Fibroblast of mammary gland (primary cell): Measurements from ENCODE around the gene RAI1.

Experiments used
- DNase-seq: peaks from one replicate; pipeline ENCODE4 v3.0.0-alpha.2; 2010; ENCODE audit warnings: low read depth
- H3K4me3 ChIP-seq: 2 replicates; pipeline ENCODE4 v1.5.1; 2011; ENCODE audit warnings: low read depth, mild to moderate bottlenecking, low read length, moderate library complexity; ENCODE audit not compliant: control insufficient read depth
- TF ChIP-seq, protein P1 (sequence below): conservative IDR thresholded peaks from 2 replicates; pipeline ENCODE4 v1.5.1; 2011; ENCODE audit warnings: low read depth, low read length, inconsistent platforms; ENCODE audit not compliant: control insufficient read depth, insufficient read depth

Gene RAI1

DNA sequence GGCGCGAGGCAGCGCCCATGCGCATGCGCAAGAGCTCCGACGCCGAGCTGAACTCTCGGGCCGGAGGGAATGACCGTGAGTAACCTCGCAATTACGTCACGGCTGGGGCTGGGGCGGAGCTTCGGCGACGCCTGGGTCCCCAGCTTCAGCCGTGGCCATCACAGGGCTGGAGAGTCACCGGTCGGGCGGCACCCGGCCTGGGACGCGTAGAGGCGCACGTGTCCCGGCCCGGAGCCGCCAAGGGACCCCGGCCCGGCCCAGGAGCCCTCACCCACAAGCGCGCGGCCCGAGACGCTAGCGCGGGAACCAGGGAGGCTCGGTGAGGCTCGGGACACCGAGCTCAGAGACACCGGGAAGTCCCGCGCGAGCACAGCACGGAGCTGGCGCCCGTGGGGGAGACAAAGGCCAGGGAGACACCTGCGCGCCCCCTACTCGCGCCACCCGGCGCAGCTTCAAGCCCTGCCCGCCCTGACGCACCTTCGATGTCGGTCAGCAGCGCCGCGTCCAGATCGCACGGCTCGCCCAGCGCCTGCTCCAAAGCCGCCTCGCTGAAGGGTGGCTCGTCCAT, 155.1 kb downstream of the RAI1 start:
- DNase-seq: peak; percentile 91
- peak overlapping the region; percentile 74 for H3K4me3 ChIP-seq
- TF ChIP-seq, protein P1, sequence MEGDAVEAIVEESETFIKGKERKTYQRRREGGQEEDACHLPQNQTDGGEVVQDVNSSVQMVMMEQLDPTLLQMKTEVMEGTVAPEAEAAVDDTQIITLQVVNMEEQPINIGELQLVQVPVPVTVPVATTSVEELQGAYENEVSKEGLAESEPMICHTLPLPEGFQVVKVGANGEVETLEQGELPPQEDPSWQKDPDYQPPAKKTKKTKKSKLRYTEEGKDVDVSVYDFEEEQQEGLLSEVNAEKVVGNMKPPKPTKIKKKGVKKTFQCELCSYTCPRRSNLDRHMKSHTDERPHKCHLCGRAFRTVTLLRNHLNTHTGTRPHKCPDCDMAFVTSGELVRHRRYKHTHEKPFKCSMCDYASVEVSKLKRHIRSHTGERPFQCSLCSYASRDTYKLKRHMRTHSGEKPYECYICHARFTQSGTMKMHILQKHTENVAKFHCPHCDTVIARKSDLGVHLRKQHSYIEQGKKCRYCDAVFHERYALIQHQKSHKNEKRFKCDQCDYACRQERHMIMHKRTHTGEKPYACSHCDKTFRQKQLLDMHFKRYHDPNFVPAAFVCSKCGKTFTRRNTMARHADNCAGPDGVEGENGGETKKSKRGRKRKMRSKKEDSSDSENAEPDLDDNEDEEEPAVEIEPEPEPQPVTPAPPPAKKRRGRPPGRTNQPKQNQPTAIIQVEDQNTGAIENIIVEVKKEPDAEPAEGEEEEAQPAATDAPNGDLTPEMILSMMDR: no peak

DNA sequence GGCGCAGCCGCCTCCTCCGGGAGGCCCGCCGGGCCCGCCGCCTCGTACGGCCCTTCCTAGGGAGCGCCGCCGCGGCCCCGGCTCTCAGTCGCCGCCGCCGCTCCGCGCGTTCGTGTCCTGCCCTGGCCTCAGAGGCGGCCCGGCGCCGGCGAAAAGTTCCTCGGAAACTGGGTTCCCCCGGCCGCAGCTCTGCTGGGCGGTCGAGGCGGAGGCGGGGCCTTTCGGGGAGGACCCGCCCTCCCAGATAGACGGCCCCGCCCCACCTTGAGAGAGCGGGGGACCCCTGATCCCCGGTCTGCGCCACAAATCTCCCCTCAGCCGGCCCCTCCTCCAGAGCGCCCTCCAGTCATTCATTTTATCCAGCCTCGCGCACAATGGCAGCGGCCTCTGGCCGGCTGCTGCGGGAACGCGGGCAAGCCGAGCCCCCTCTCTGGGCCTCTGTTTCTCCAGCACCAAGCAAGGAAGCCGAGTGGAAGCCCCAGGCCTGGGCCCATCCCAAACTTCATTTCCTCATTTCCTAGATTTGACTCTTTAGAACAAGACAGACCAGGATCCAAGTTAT, 155.6 kb downstream of the RAI1 start, which contains the start of gene SREBF1:
TSS of gene SREBF1 (minus strand) at position 169 of the 562 bp plus-strand sequence. CDS start 169 bp downstream, outside the sequence.
- H3K4me3 ChIP-seq: peak within 1 kb of the TSS; percentile 74
- TF ChIP-seq, protein P1: no peak
- DNase-seq: no peak

DNA sequence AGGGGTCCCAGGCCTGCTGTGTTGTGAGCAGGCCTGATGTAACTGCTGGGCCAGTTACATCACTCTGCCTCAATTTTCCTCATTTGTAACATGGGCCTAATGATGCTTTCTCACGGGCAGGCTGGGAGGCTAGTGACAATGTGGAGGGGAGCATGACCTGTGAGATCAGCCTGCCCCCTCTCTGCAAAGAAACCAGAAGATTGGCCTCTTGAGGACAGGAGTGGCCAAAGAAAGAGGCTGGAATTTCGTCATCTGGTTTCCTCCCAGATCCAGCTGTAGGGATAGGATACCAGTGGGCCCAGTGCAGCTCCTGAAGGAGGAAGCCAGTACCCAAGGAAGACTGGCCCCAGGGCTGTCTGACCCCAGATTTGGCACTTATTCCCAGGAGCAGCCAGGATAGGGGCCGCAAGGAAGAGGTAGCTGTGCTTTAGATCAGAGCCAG, 156.1 kb downstream of the RAI1 start:
- H3K4me3 ChIP-seq: peak overlapping the region; percentile 74
- peak; percentile 95 for DNase-seq
- TF ChIP-seq, protein P1: no peak

DNA sequence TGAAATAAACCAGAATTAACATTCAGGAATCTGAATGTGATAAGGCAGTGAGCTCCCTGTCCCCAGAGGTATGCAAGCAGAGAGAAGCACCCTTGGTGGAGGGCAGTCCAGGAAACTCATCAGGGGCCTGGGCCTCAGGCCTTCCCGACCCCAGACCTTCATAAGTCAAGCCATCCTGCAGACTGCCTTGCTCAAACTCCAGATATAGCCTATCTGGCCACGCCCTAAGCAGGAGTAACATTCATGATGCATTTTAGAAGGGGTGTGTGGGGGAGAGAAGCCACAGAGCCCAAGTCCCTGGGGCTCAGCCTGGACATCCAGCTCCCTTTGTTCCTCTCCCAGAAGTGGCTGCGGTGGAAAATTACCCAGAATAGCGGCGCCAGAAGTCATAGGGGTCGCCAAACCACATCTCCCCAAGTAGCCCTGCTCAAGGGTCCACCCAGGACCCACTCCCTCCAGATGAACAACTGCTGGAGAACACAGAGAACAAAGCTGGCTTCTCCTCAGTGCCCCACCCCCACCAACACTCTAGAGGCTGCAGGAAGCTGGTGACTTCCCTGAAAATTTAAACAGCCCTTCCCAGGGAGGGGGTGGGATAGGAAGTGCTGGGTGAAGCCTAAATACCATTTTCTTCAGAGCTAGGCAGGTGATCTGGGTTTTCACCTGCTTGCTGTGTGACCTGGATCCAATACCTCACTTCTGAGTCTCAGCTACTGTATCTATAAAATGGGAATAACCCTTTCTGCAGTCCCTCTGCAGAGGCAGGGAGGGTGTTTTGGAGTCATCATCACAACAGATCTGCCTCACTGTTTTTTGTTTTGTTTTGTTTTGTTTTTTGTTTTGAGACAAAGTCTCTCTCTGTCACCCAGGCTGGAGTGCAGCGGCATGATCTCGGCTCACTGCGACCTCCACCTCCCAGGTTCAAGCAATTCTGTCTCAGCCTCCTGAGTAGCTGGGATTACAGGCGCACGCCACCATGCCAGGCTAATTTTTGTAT, 157.0 kb downstream of the RAI1 start:
- H3K4me3 ChIP-seq: no peak overlapping the region
- TF ChIP-seq, protein P1: no peak
- DNase-seq: peak; percentile 71

DNA sequence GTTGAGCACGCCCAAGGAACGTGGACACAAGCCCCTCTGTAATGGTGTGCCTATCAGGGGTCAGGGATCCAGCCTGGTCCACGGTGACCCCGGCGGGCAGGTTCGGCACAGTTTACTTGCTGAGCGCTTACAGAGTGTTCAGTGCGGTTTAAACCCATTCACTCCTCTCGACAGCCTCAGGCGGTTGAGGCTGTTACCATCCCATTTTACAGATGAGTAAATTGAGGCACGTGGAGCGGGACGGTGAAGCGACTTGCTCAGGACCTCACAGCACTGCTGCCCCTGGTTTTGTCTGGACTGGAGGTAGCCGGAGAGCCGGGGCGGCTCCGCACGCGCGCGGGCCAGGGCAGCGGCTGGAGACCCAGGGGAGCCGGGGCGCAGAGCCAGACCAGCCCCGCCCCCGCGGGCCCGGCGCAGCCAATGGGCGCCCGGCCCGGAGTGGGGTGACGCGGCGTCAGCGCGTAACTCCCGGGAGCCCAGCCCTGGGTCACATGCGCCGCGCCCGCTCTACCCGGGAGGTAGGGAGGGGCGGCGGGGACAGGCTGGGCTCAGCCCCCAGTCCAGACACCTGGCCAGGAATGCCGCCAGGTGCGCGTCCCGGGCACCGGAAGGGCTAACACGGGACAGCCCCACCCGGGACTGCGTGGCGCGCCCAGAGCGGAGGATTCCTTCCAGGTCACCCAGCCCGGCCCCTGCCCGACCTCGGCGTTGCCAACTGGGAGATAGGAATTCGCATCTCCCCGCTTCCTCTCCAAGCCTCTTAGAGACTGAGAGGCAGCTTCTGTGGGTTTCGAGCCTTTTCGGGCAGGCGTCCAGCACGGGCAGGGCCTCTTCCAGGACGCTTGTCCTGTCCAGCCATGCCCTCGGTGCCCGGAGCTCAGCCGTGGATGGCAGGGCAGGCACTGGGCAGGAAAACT, 158.8 kb downstream of the RAI1 start:
- peak; percentile 90 for DNase-seq

More for the DNA sequence above, 158.8 kb downstream of the RAI1 start:
- H3K4me3 ChIP-seq: peak overlapping the region; percentile 38
- TF ChIP-seq, protein P1: no peak
